Activated naive CD8-positive, alpha-beta T cell treated with anti-CD3 and anti-CD28 coated beads, Interleukin-2, amount 50 U/mL, for 24 hours (primary cell): ENCODE data around the gene CYP21A2.
"Not testable (repeated sequence)": the region's sequence is repeated elsewhere in the genome, so short reads cannot be mapped to it uniquely, and the experiment has no call there.

Experiments
- ATAC-seq: fragments of 150-1000 bp; cut with Tn5 transposase; one replicate; pipeline ENCODE4 v1.10.0; 2021
- DNase-seq: peaks from one replicate; pipeline ENCODE4 v3.0.0; 2021
- H3K27ac Mint-ChIP-seq: one replicate; pipeline ENCODE4 v1.8.0; 2021; ENCODE audit warnings: mild to moderate bottlenecking, mixed read lengths
- H3K27me3 Mint-ChIP-seq: one replicate; pipeline ENCODE4 v1.8.0; 2021; ENCODE audit warnings: mixed read lengths
- H3K36me3 Mint-ChIP-seq: one replicate; pipeline ENCODE4 v1.8.0; 2021; ENCODE audit warnings: low read depth, mixed read lengths
- H3K4me1 Mint-ChIP-seq: one replicate; pipeline ENCODE4 v1.8.0; 2021; ENCODE audit warnings: mixed read lengths
- H3K4me3 Mint-ChIP-seq: one replicate; pipeline ENCODE4 v1.8.0; 2021; ENCODE audit warnings: mild to moderate bottlenecking, moderate library complexity, mixed read lengths
- H3K9me3 Mint-ChIP-seq: one replicate; pipeline ENCODE4 v1.8.0; 2021; ENCODE audit warnings: mixed read lengths

Gene CYP21A2

GRCh38 chr6:32056254-32056653 lies 18.0 kb downstream of the CYP21A2 start:
- H3K9me3 Mint-ChIP-seq = no peaks in the 10 kb centered on the region
- ATAC-seq (no peak), DNase-seq (no peak)
- H3K27ac Mint-ChIP-seq = no peak overlapping the region
- no peaks in the 10 kb centered on the region for H3K36me3 Mint-ChIP-seq
- no peaks in the 10 kb centered on the region for H3K4me1 Mint-ChIP-seq
- H3K27me3 Mint-ChIP-seq = peaks cover 2% of the 10 kb centered on the region
- H3K4me3 Mint-ChIP-seq = no peak overlapping the region

- no peaks in the 10 kb centered on the region for H3K9me3 Mint-ChIP-seq
- ATAC-seq (no peak), DNase-seq (no peak)
- H3K27me3 Mint-ChIP-seq = peaks cover 2% of the 10 kb centered on the region
- H3K36me3 Mint-ChIP-seq = no peaks in the 10 kb centered on the region
- H3K27ac Mint-ChIP-seq = no peak overlapping the region
- H3K4me1 Mint-ChIP-seq = no peaks in the 10 kb centered on the region
- H3K4me3 Mint-ChIP-seq = no peak overlapping the region
Measured at GRCh38 chr6:32057966-32058365, 19.8 kb downstream of the CYP21A2 start.

- H3K4me1 Mint-ChIP-seq = no peaks in the 10 kb centered on the region
- no peaks in the 10 kb centered on the region for H3K36me3 Mint-ChIP-seq
- H3K4me3 Mint-ChIP-seq = no peak overlapping the region
- H3K9me3 Mint-ChIP-seq = no peaks in the 10 kb centered on the region
- no peak overlapping the region for H3K27ac Mint-ChIP-seq
- peaks cover 2% of the 10 kb centered on the region for H3K27me3 Mint-ChIP-seq
- no peak for DNase-seq
- no peak for ATAC-seq
Measured at GRCh38 chr6:32058511-32058963, 20.3 kb downstream of the CYP21A2 start.

- no peak for ATAC-seq
- Mint-ChIP-seq H3K27me3 (peaks cover 2% of the 10 kb centered on the region), H3K9me3 (no peaks in the 10 kb centered on the region), H3K4me1 (no peaks in the 10 kb centered on the region), H3K27ac (no peak overlapping the region), H3K36me3 (no peaks in the 10 kb centered on the region), H3K4me3 (no peak overlapping the region)
- no peak for DNase-seq
Measured at GRCh38 chr6:32060966-32061655, 22.9 kb downstream of the CYP21A2 start.

GRCh38 chr6:32064706-32065105 lies 26.5 kb downstream of the CYP21A2 start:
- Mint-ChIP-seq H3K27me3 (no peaks in the 10 kb centered on the region), H3K36me3 (no peaks in the 10 kb centered on the region), H3K4me3 (no peak overlapping the region), H3K27ac (no peak overlapping the region), H3K4me1 (no peaks in the 10 kb centered on the region), H3K9me3 (no peaks in the 10 kb centered on the region)
- ATAC-seq (no peak), DNase-seq (no peak)

GRCh38 chr6:32067521-32067920 lies 29.3 kb downstream of the CYP21A2 start:
- H3K36me3 Mint-ChIP-seq, H3K27ac Mint-ChIP-seq, H3K4me3 Mint-ChIP-seq, H3K27me3 Mint-ChIP-seq, H3K4me1 Mint-ChIP-seq, H3K9me3 Mint-ChIP-seq, ATAC-seq, DNase-seq: not testable (repeated sequence)

- not testable (repeated sequence) for H3K36me3 Mint-ChIP-seq, H3K4me1 Mint-ChIP-seq, H3K4me3 Mint-ChIP-seq, DNase-seq, H3K9me3 Mint-ChIP-seq, ATAC-seq, H3K27me3 Mint-ChIP-seq, H3K27ac Mint-ChIP-seq
Measured at GRCh38 chr6:32068315-32068714, 30.1 kb downstream of the CYP21A2 start.

GRCh38 chr6:32068867-32069266 lies 30.7 kb downstream of the CYP21A2 start:
- Mint-ChIP-seq H3K27me3 (peaks cover 2% of the 10 kb centered on the region), H3K27ac (no peak overlapping the region), H3K4me1 (no peaks in the 10 kb centered on the region), H3K9me3 (no peaks in the 10 kb centered on the region), H3K36me3 (no peaks in the 10 kb centered on the region), H3K4me3 (no peak overlapping the region)
- DNase-seq (no peak), ATAC-seq (no peak)

- peaks cover 2% of the 10 kb centered on the region for H3K27me3 Mint-ChIP-seq
Measured at GRCh38 chr6:32069460-32069859, 31.2 kb downstream of the CYP21A2 start.

GRCh38 chr6:32069878-32070515 lies 31.8 kb downstream of the CYP21A2 start:
- Mint-ChIP-seq H3K4me3 (no peak overlapping the region), H3K27me3 (peaks cover 2% of the 10 kb centered on the region), H3K9me3 (no peaks in the 10 kb centered on the region), H3K27ac (no peak overlapping the region), H3K4me1 (no peaks in the 10 kb centered on the region), H3K36me3 (no peaks in the 10 kb centered on the region)
- DNase-seq (no peak), ATAC-seq (no peak)

More at GRCh38 chr6:32069460-32069859, 31.2 kb downstream of the CYP21A2 start:
- no peak for DNase-seq
- H3K4me1 Mint-ChIP-seq = no peaks in the 10 kb centered on the region
- no peaks in the 10 kb centered on the region for H3K9me3 Mint-ChIP-seq
- no peak overlapping the region for H3K4me3 Mint-ChIP-seq
- ATAC-seq = no peak
- H3K36me3 Mint-ChIP-seq = no peaks in the 10 kb centered on the region
- no peak overlapping the region for H3K27ac Mint-ChIP-seq

- Mint-ChIP-seq H3K27me3 (peaks cover 2% of the 10 kb centered on the region), H3K4me3 (no peak overlapping the region), H3K4me1 (no peaks in the 10 kb centered on the region), H3K36me3 (no peaks in the 10 kb centered on the region), H3K9me3 (no peaks in the 10 kb centered on the region), H3K27ac (no peak overlapping the region)
- ATAC-seq (no peak), DNase-seq (no peak)
Measured at GRCh38 chr6:32070814-32071543, 32.8 kb downstream of the CYP21A2 start.

- Mint-ChIP-seq H3K36me3 (no peaks in the 10 kb centered on the region), H3K27ac (no peak overlapping the region), H3K27me3 (peaks cover 2% of the 10 kb centered on the region), H3K4me3 (no peak overlapping the region), H3K4me1 (no peaks in the 10 kb centered on the region), H3K9me3 (no peaks in the 10 kb centered on the region)
- ATAC-seq = no peak
- no peak for DNase-seq
Measured at GRCh38 chr6:32073101-32073500, 34.9 kb downstream of the CYP21A2 start.

- Mint-ChIP-seq H3K27ac (no peak overlapping the region), H3K9me3 (no peaks in the 10 kb centered on the region), H3K36me3 (no peaks in the 10 kb centered on the region), H3K4me3 (no peak overlapping the region), H3K27me3 (peaks cover 2% of the 10 kb centered on the region), H3K4me1 (no peaks in the 10 kb centered on the region)
- DNase-seq (no peak), ATAC-seq (no peak)
Measured at GRCh38 chr6:32073613-32074012, 35.4 kb downstream of the CYP21A2 start.

GRCh38 chr6:32074996-32075532 lies 36.8 kb downstream of the CYP21A2 start:
- no peak overlapping the region for H3K4me3 Mint-ChIP-seq
- no peak overlapping the region for H3K27ac Mint-ChIP-seq
- H3K4me1 Mint-ChIP-seq = no peaks in the 10 kb centered on the region
- no peak for ATAC-seq
- H3K9me3 Mint-ChIP-seq = no peaks in the 10 kb centered on the region
- H3K36me3 Mint-ChIP-seq = no peaks in the 10 kb centered on the region
- no peak for DNase-seq
- H3K27me3 Mint-ChIP-seq = peaks cover 4% of the 10 kb centered on the region

GRCh38 chr6:32075781-32076180 lies 37.6 kb downstream of the CYP21A2 start:
- Mint-ChIP-seq H3K36me3 (no peaks in the 10 kb centered on the region), H3K27ac (no peak overlapping the region), H3K27me3 (peaks cover 4% of the 10 kb centered on the region), H3K4me1 (no peaks in the 10 kb centered on the region), H3K9me3 (no peaks in the 10 kb centered on the region), H3K4me3 (no peak overlapping the region)
- no peak for DNase-seq
- ATAC-seq = no peak
